ENCODE measurements around the gene DUSP28. TPM values are rescaled to one million over a fixed set of nuclear protein-coding genes. Genes with fewer than 3 reads are reported as not detected.
A peak's percentile ranks its signal among the peaks of the same experiment; 100 is the strongest.

The DUSP28 gene
- polyA plus RNA-seq, 1 experiment: 6.1 TPM

DNA sequence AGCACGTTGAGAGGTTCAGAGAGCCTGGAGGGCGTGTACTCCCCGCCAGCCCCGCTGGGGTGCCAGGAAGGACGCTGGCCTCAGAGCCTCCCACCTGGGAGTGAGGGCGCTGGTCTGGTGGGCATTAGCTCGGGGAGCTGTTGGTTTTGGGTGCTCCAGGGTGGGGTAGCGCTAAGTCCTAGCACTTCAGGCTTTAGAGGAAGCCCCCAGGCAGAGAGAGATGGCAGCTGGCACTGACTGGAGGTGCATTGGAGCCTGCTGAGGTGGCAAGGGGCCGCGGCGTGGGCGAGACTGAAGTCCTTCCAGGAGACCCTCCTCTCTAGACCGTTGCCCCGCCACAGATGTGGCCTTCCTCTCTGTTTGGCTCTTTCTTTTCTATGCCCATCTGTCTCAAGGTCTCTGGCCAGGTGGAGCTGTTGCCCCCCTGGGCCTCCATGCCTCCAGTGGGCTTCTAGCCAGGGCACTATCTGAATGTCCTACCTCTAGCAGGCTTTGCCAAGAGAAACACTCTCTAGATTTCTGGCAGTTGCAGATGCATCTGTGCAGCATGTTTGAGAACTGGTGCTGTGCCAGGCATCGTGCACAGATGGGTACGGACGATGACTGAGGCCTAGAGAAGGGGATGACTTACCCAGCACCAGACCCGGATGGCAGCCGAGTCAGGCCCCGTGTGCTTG is 33.0 kb downstream of the DUSP28 start:
- DNase-seq (ENCODE audit: low read depth, low spot score): no peak
- POLR2A ChIA-PET: no interaction called here

DNA sequence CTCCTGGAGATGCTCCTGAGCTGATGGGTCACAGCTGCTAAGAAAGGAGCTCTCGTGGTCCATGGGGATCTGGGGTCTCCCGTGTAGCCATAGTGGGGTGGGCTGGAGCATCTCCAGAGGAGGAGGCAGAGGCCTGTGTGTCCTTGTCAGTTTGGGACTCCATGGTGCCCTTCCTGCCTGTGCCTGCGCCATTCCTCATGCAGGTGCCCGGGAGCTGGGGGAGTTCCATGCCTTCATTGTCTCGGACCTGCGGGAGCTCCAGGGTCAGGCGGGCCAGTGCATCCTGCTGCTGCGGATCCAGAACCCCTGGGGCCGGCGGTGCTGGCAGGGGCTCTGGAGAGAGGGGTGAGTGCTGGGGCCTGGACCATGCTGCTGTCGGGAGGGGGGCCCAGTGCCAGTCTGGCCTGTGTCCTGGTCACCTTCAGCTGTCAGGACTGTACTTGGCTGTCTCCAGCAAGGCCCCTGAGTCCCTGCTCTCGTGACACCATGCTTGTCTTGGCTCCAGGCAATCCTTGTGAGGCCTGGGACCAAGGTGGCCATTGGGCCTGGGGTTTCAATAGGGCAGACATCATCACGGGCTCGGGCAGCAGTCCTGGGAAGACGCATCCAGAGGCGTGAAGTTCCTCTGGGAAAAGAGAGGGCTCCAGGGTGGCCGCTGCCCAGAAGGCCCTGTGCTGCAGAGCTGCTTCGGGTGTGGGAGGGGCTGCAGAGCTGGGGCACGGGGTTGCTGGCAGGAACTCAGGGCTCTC is 33.7 kb downstream of the DUSP28 start:
- no peak for DNase-seq (ENCODE audit: low read depth, low spot score)
- TF ChIP-seq, protein P1, sequence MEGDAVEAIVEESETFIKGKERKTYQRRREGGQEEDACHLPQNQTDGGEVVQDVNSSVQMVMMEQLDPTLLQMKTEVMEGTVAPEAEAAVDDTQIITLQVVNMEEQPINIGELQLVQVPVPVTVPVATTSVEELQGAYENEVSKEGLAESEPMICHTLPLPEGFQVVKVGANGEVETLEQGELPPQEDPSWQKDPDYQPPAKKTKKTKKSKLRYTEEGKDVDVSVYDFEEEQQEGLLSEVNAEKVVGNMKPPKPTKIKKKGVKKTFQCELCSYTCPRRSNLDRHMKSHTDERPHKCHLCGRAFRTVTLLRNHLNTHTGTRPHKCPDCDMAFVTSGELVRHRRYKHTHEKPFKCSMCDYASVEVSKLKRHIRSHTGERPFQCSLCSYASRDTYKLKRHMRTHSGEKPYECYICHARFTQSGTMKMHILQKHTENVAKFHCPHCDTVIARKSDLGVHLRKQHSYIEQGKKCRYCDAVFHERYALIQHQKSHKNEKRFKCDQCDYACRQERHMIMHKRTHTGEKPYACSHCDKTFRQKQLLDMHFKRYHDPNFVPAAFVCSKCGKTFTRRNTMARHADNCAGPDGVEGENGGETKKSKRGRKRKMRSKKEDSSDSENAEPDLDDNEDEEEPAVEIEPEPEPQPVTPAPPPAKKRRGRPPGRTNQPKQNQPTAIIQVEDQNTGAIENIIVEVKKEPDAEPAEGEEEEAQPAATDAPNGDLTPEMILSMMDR (IDR thresholded peaks at IDR 0.05; ENCODE audit: low read depth, low read length): no peak
- H3K27me3 ChIP-seq (ENCODE audit: control insufficient read depth, insufficient read depth, low read length): no peaks in the 10 kb centered on the region
- no peak overlapping the region for H3K27ac ChIP-seq (ENCODE audit: low read depth, low read length)
- CTCF ChIA-PET: interaction anchor here (0.8 kb wide), 1 partner anchor 80 kb away, joined by 3 read pairs; no protein-coding TSS in a partner anchor
- H3K4me3 ChIP-seq (ENCODE audit: low read depth, low read length): no peak overlapping the region
- POLR2A ChIA-PET: no interaction called here
- H3K9me3 ChIP-seq (ENCODE audit: control insufficient read depth, insufficient read depth, low read length): no peaks in the 10 kb centered on the region; the same call in 1 of the 2 replicates

More for the DNA sequence above, 33.0 kb downstream of the DUSP28 start:
- Histone ChIP-seq H3K27ac (ENCODE audit: low read depth, low read length) (no peak overlapping the region), H3K9me3 (ENCODE audit: control insufficient read depth, insufficient read depth, low read length) (no peaks in the 10 kb centered on the region), H3K4me3 (ENCODE audit: low read depth, low read length) (no peak overlapping the region), H3K27me3 (ENCODE audit: control insufficient read depth, insufficient read depth, low read length) (no peaks in the 10 kb centered on the region)
- CTCF ChIA-PET: no interaction called here
- TF ChIP-seq, protein P1 (IDR thresholded peaks at IDR 0.05; ENCODE audit: low read depth, low read length): no peak

DNA sequence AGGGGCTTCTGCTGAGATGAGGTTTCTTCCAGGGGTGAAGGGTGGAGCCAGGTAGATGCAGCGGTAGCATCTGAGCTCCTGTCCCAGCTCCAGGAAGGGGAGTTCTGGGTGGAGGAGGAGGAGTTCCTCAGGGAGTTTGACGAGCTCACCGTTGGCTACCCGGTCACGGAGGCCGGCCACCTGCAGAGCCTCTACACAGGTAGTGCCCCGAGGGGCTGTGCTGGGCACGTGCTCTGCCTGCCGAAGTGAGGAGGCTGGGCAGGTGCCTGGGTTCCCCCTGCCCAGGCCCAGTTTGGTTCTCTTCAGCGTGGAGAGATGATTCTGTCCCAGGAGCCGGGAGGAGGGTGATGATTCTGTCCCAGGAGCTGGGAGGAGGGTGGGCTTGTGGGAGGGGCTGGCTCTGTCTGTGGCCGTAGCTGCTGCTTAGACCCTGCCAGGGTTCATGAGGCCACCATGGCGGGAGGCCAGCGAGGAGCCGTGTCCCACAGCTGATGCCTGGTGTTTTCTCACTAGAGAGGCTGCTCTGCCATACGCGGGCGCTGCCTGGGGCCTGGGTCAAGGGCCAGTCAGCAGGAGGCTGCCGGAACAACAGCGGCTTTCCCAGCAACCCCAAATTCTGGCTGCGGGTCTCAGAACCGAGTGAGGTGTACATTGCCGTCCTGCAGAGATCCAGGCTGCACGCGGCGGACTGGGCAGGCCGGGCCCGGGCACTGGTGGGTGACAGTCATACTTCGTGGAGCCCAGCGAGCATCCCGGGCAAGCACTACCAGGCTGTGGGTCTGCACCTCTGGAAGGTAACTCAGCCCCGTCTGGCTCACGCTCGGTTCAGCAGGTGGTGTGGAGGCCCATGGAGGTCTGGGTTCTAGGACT is 34.6 kb downstream of the DUSP28 start:
- CTCF ChIA-PET: interaction anchor here (0.8 kb wide), 1 partner anchor 81 kb away, joined by 3 read pairs; no protein-coding TSS in a partner anchor
- Histone ChIP-seq H3K9me3 (ENCODE audit: control insufficient read depth, insufficient read depth, low read length) (no peaks in the 10 kb centered on the region; the same call in 1 of the 2 replicates), H3K4me3 (ENCODE audit: low read depth, low read length) (no peak overlapping the region), H3K27ac (ENCODE audit: low read depth, low read length) (no peak overlapping the region), H3K27me3 (ENCODE audit: control insufficient read depth, insufficient read depth, low read length) (no peaks in the 10 kb centered on the region)
- DNase-seq (ENCODE audit: low read depth, low spot score): no peak
- TF ChIP-seq, protein P1 (IDR thresholded peaks at IDR 0.05; ENCODE audit: low read depth, low read length): no peak
- POLR2A ChIA-PET: no interaction called here

DNA sequence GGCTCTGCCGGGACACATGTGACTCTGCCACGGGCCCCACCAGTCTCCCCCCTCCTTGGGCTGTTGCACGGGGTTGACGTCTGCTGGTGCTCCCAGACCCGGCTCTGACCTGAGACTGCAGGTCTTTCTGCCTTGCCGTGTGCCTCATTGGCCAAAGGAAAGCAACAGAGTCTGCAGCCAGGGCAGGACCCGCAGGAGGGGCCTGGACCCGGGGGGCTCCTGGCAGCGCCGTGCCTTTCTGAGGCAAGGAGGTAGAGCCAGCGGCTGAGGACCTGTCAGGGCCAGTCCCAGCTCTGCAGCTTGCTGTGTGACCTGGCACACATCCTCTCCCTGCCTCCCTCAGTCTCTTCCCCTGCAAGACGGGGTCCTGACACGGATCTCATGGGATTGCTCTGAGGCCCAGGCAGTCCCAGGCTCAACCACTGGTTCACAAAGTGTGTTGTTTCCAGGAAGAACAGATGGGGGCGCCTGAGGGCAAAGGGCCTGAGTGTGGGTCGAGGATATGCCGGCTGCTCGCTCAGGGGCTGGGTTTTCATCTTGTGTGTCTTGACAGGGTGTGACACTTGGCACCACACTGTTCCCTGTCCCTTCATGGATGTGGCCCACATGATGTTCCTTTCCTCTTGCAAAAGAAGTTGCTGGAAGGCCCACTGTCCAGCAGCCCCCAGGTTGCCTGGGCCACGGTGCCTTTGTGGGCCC is 35.4 kb downstream of the DUSP28 start:
- TF ChIP-seq, protein P1 (IDR thresholded peaks at IDR 0.05; ENCODE audit: low read depth, low read length): peak; percentile 42
- Histone ChIP-seq H3K4me3 (ENCODE audit: low read depth, low read length) (no peak overlapping the region), H3K27me3 (ENCODE audit: control insufficient read depth, insufficient read depth, low read length) (no peaks in the 10 kb centered on the region), H3K9me3 (ENCODE audit: control insufficient read depth, insufficient read depth, low read length) (no peaks in the 10 kb centered on the region; the same call in 1 of the 2 replicates), H3K27ac (ENCODE audit: low read depth, low read length) (no peak overlapping the region)
- DNase-seq (ENCODE audit: low read depth, low spot score): no peak
- ChIA-PET POLR2A (no interaction called here), CTCF (no interaction called here)
